Aorta (tissue), 5 donors: ENCODE measurements around the gene OR52D1. TPM values are rescaled to one million over a fixed set of nuclear protein-coding genes. Genes with fewer than 3 reads are reported as not detected.
A peak's percentile ranks its signal among the peaks of the same experiment; 100 is the strongest.

Source experiments
- ATAC-seq: fragments of 200-7000 bp; cut with Tn5 transposase; one replicate; pipeline ENCODE4 v1.9.1; 2022; ENCODE audit warnings: moderate library complexity; ENCODE audit not compliant: low FRiP score
- DNase-seq, 2 donors: peaks; one replicate each; pipeline ENCODE4 v3.0.0-alpha.2; 2020
- H3K27ac ChIP-seq, 2 donors: one replicate each; pipeline ENCODE4 v1.5.1; 2013; ENCODE audit warnings: low read length in 2 of 2, mild to moderate bottlenecking in 2 of 2, moderate library complexity in 2 of 2, control low read depth in 1 of 2, inconsistent platforms in 1 of 2, low read depth in 1 of 2
- H3K27me3 ChIP-seq, 2 donors: one replicate each; pipeline ENCODE4 v1.6.1; 2013; ENCODE audit warnings: control low read depth in 1 of 2, low read length in 1 of 2, mild to moderate bottlenecking in 1 of 2, moderate library complexity in 1 of 2; ENCODE audit not compliant: insufficient read depth in 2 of 2, control insufficient read depth in 1 of 2
- H3K36me3 ChIP-seq, 2 donors: one replicate each; pipeline ENCODE4 v1.6.1; 2013; ENCODE audit warnings: control low read depth in 1 of 2, low read length in 1 of 2, mild to moderate bottlenecking in 1 of 2; ENCODE audit not compliant: insufficient read depth in 2 of 2, control insufficient read depth in 1 of 2
- H3K4me1 ChIP-seq, 2 donors: one replicate each; pipeline ENCODE4 v1.6.1; 2013; ENCODE audit warnings: low read length in 2 of 2, control low read depth in 1 of 2, mild to moderate bottlenecking in 1 of 2, moderate library complexity in 1 of 2; ENCODE audit not compliant: insufficient read depth in 2 of 2, control insufficient read depth in 1 of 2
- H3K4me3 ChIP-seq, 2 donors: one replicate each; pipeline ENCODE4 v1.5.1; 2013; ENCODE audit warnings: low read length in 2 of 2, control low read depth in 1 of 2, mild to moderate bottlenecking in 1 of 2
- H3K9me3 ChIP-seq: one replicate; pipeline ENCODE4 v1.6.1; 2013; ENCODE audit warnings: mild to moderate bottlenecking, low read length; ENCODE audit not compliant: control insufficient read depth
- WGBS, 2 donors: extraction: QIAGEN DNeasy Blood & Tissue Kit; methylation state at CpG; one replicate each; pipeline ENCODE4 v1.1.7; 2013; 5-methylcytosine and 5-hydroxymethylcytosine counted together
- intact Hi-C, 2 donors: fragments of 100-400 bp; cut with DNase I; formaldehyde crosslinking; loops; one replicate each; pipeline versions ENCODE4 v1.14.2 to v1.15.0; 2022
- polyA plus RNA-seq, 2 donors: library from polyadenylated mRNA; stranded (reverse); fragments of 200-250 nt; gene quantifications; one replicate each; pipeline ENCODE4 v1.2.3, GENCODE V29; 2013
- total RNA-seq, 2 donors: library from RNA; stranded (reverse); fragmentation: NEBNext Ultra II Directional; extraction: Animal tissue kit (Norgen Biotek cat#: 25700); gene quantifications; one replicate each; pipeline ENCODE4 v1.2.1, GENCODE V29; 2021
- donor health status: healthy with polysubstance abuse.
- donor health status: Bipolar disorder and iron deficiency.
- donor health status: DM: no; HTN: no; CAD: no.
- donor health status: DM: no; HTN: no; CAD: no.
- donor health status: DM: yes; HTN: yes; CAD: no.

OR52D1 gene
- total and polyA plus RNA-seq, 4 donors: not detected

- Histone ChIP-seq H3K36me3 (no peaks in the 10 kb centered on the region), H3K9me3 (no peaks in the 10 kb centered on the region), H3K27me3 (no peaks in the 10 kb centered on the region), H3K4me1 (no peaks in the 10 kb centered on the region), H3K27ac (no peak overlapping the region), H3K4me3 (no peak overlapping the region)
- 21 to 25% methylated on average over 2 of the region's 2 CpGs for WGBS, 2 donors
- intact Hi-C loops: loop anchor here in 1 of 2 donors (5.0 kb wide), 1 partner anchor 331 kb away; the partner anchor contains the start of gene OR52N2
- ATAC-seq (peak; percentile 73), DNase-seq (peak in 1 of 2 donors; percentile 53)
Observed at GRCh38 chr11:5476186-5476819, 12.2 kb upstream of the OR52D1 start.

DNA sequence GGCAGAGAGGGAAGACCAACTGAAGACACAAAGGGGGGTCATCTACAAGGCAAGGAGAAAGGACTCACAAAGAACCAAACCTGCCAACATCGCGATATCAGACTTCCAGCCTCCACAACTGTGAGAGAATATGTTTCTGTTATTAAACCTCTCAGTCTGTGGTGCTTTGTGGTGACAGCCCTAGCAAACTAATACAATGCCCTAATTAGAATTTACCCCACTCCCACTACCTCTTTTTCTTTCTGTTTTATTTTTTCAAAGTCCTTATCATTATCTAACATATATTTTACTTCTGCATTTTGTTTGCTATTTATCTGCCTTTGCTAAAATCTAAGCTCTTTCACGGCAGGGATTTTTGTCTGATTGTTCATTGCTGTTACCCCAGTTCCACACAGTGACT is 2.5 kb upstream of the OR52D1 start:
- Histone ChIP-seq H3K36me3 (no peaks in the 10 kb centered on the region), H3K27ac (no peak overlapping the region), H3K27me3 (no peaks in the 10 kb centered on the region), H3K4me1 (no peaks in the 10 kb centered on the region), H3K4me3 (no peak overlapping the region), H3K9me3 (no peaks in the 10 kb centered on the region)
- 89 to 91% methylated on average over 3 of the region's 3 CpGs for WGBS, 2 donors
- ATAC-seq (no peak), DNase-seq (no peak)
- intact Hi-C loops: no loop called here

- ATAC-seq: no peak
- intact Hi-C loops: no loop called here
- no peak overlapping the region for H3K27ac ChIP-seq
- H3K9me3 ChIP-seq: no peaks in the 10 kb centered on the region
- no peaks in the 10 kb centered on the region for H3K4me1 ChIP-seq
- H3K27me3 ChIP-seq: no peaks in the 10 kb centered on the region
- no peak for DNase-seq
- WGBS, 2 donors: 69 to 74% methylated on average over 3 of the region's 3 CpGs
- H3K4me3 ChIP-seq: no peak overlapping the region
- no peaks in the 10 kb centered on the region for H3K36me3 ChIP-seq
Observed at GRCh38 chr11:5486421-5486820, 2.1 kb upstream of the OR52D1 start.

- intact Hi-C loops: no loop called here
- no peaks in the 10 kb centered on the region for H3K4me1 ChIP-seq
- no peak overlapping the region for H3K4me3 ChIP-seq
- no peaks in the 10 kb centered on the region for H3K36me3 ChIP-seq
- peak; percentile 53 for ATAC-seq
- no peaks in the 10 kb centered on the region for H3K27me3 ChIP-seq
- H3K9me3 ChIP-seq: no peaks in the 10 kb centered on the region
- H3K27ac ChIP-seq: no peak overlapping the region
- DNase-seq: no peak
- 95 to 99% methylated on average over 4 of the region's 4 CpGs for WGBS, 2 donors
Observed at GRCh38 chr11:5488798-5489399, 414 bp downstream of the OR52D1 start.

DNA sequence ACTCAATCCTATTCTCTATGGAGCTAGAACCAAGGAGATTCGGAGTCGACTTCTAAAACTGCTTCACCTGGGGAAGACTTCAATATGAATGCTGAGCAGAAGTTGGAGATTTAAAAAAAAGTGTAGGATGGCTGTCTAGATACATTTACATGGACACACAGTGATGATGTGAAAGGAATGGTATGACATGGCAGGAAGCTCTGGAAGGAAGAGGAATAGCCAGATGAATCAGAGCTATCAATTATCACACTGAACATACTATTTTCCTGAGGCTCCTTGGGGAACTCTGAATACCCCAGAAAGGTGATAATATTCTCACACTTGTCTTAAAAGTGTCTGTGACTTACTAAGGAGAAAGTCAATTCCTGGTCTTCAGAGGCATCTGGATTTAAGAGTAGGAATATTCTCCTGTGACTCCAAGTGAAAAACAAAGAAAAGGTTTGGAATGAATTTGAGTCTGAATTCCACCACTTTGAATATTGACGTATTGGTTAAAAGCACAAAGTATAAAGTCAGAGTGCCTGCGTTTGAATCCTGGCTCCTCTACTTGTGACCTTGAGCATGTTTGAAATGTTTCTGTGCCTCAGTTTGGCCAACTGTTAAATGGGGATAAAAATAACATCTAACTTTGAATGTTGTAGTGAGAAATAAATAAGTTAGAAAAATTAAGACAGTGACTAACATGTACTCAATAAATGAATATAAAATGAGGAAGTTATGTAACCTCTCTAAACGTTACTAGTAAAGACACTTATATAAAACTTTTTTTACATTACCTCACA is 1.3 kb downstream of the OR52D1 start:
- no peak for DNase-seq
- intact Hi-C loops: no loop called here
- no peak for ATAC-seq
- no peak overlapping the region for H3K4me3 ChIP-seq
- 51 to 53% methylated on average over 5 of the region's 5 CpGs for WGBS, 2 donors
- H3K27me3 ChIP-seq: no peaks in the 10 kb centered on the region
- no peaks in the 10 kb centered on the region for H3K9me3 ChIP-seq
- no peak overlapping the region for H3K27ac ChIP-seq
- H3K36me3 ChIP-seq: no peaks in the 10 kb centered on the region
- H3K4me1 ChIP-seq: no peaks in the 10 kb centered on the region

DNA sequence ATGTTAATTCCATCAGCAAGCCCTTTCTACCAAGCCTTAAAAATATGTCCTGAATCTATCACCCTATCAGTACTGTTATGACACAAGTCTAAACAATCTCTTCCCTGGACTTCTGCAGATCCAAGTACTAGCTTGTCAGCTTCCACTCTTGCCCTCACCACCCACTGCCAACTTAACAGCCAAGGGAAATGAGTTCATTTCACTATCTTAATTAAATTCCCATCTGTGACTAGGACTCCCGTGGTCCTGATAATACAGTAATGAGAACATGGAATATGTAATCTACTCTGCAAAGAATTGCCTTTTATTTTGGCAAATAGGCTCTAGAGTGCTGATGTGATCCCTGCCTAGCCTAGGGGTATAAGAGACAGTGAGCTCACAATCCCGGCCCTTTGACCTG is 11.2 kb downstream of the OR52D1 start:
- Histone ChIP-seq H3K9me3 (peaks cover 2% of the 10 kb centered on the region), H3K36me3 (no peaks in the 10 kb centered on the region), H3K27ac (no peak overlapping the region), H3K4me1 (no peaks in the 10 kb centered on the region), H3K27me3 (no peaks in the 10 kb centered on the region), H3K4me3 (no peak overlapping the region)
- DNase-seq: no peak
- intact Hi-C loops: no loop called here
- 41 to 46% methylated on average over 2 of the region's 2 CpGs for WGBS, 2 donors
- no peak for ATAC-seq

GRCh38 chr11:5500393-5500801 is 11.9 kb downstream of the OR52D1 start:
- intact Hi-C loops: no loop called here
- ATAC-seq: no peak
- no peak for DNase-seq
- Histone ChIP-seq H3K36me3 (no peaks in the 10 kb centered on the region), H3K4me1 (no peaks in the 10 kb centered on the region), H3K4me3 (no peak overlapping the region), H3K27me3 (no peaks in the 10 kb centered on the region), H3K27ac (no peak overlapping the region), H3K9me3 (peaks cover 2% of the 10 kb centered on the region)
- whole genome bisulfite sequencing, 2 donors: 83 to 87% methylated on average over 6 of the region's 6 CpGs

- Histone ChIP-seq H3K27ac (no peak overlapping the region), H3K27me3 (no peaks in the 10 kb centered on the region), H3K4me1 (no peaks in the 10 kb centered on the region), H3K4me3 (no peak overlapping the region), H3K9me3 (no peaks in the 10 kb centered on the region), H3K36me3 (no peaks in the 10 kb centered on the region)
- no peak for DNase-seq
- no peak for ATAC-seq
- intact Hi-C loops: no loop called here
- WGBS, 2 donors: 80 to 87% methylated on average over 2 of the region's 2 CpGs
Observed at GRCh38 chr11:5504403-5504921, 16.0 kb downstream of the OR52D1 start.
